CD1c-positive myeloid dendritic cell (primary cell): ENCODE results near the gene PRKD1.
A peak's percentile ranks its signal among the peaks of the same experiment; 100 is the strongest.
"Not testable (repeated sequence)": the region's sequence is repeated elsewhere in the genome, so short reads cannot be mapped to it uniquely, and the experiment has no call there.

ENCODE experiments used
- DNase-seq: peaks from one replicate; pipeline ENCODE4 v3.0.0-alpha.2; 2016; ENCODE audit errors: extremely low spot score

Gene PRKD1

DNA sequence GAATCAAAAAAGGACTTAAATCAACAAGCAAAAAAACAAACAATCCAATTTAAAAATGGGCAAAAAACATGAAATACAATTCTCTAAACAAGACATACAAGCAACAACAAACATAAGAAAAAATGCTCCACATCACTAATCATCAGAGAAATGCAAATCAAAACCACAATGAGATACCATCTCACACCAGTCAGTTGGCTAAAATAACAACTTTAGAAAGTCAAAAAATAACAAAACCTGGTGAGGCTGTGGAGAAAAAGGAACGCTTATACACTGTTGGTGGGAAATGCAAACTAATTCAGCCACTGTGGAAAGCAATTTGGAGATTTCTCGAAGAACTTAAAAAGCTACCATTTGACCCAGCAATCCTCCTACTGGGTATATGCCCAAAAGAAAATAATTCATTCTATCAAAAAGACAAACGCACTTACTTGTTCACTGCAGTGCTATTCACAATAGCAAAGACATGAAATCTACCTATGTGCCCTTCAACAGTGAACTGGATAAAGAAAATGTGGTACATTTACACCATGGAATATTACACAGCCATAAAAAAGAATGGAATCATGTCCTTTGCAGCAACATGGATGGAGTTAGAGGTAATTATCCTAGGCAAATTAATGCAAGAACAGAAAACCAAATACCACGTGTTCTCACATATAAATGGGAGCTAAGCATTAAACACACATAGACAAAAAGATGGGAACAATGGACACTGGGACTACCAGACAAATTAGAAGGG is 26.9 kb downstream of the PRKD1 start:
- DNase-seq, result no peak

DNA sequence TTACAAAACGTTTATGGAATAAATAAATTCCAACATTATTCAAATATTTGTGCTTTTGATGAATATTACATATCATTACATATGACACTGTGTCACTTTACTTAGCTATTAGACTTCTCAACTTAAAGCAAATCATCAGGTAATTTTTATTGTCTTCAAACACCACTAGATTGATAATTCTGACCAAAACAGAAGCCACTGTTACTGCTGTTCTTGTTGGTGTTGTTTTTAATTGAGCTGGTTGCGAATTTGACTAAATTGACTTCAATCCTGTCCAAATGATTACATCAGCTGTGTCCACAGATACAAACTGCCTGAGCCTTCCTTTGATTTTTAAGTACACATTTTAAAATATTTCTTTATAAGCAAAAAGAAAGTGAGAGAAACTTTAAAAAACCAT is 29.2 kb downstream of the PRKD1 start:
- DNase-seq, result no peak

DNA sequence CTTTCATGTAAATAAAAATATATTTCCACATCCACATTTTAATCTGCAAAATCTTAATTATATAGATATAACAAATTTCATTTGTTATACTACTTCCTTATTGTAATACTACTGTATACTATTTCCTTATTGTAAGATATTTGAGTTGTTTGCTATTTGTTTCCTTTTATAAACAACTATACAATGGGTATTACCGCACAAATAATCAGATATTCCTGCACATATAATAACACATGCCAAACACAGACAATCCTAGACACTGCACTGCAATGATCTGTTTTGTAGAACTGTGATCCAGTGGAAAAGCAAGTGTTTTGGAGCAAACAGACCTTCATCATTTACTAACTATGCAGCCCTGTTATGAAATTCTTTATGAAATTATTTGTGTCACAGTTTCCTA is 30.5 kb downstream of the PRKD1 start:
- DNase-seq, result no peak

DNA sequence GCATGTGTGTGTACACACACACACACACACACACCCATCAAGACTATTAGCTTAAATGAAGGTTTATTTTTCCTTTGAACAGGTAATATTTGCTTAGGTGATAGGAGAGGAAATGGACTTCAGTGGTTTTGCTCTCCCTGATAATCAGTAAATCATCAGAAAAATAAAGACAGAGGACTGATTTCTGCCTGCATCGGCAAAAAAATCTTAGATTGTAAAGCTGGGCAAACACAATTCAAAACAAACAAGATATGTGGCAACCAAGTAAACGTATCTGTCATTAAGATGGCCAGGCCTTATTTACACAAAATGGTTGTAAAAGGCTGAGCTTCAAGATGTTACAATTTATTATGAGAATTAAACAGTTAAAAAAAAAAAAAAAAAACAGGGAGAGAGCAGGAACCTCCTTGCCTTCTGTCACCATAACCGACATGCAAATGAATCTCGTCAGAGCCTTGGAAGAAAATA is 31.3 kb downstream of the PRKD1 start:
- DNase-seq, result no peak

DNA sequence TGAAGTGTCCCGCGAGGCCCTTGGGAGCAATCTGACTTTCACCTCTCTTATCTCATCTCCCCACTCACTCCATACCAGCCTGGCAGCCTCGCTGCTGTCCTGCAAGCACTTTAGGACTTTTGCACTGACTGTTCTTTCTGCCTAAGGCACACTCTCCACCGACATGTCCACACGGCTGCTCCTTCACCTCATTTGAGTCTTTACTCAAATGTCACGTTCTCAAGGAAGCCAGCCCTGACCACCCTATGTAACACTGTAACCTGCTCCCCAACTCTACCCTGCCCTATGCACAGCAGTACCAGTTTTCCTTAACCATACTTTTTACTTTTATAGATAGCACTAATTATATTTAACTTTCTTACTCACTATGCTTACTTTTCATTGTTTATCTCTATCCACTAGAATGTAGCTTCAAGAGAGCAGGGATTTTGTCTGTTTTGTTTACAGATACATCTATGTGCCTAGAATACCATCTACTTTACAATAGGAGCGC is 32.0 kb downstream of the PRKD1 start:
- DNase-seq, result no peak

DNA sequence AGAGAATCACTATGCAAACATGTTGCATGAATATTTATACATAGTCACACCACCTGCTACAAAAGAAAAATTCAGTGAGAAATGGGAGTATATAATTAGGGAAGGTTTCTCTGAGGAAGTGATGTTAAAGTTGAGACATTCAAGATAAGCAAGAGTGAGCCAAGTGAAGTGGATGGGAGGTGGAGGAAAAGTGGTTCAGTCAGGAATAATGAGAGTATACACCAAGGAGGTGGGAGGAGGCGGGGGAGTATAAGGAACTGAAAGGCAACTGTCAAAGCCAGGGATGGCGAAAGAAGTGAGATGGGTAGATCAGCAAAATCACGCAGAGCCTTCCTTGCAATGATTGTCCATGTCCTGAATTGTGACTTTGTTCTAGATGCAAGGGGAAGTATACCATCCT is 33.7 kb downstream of the PRKD1 start:
- no peak for DNase-seq

DNA sequence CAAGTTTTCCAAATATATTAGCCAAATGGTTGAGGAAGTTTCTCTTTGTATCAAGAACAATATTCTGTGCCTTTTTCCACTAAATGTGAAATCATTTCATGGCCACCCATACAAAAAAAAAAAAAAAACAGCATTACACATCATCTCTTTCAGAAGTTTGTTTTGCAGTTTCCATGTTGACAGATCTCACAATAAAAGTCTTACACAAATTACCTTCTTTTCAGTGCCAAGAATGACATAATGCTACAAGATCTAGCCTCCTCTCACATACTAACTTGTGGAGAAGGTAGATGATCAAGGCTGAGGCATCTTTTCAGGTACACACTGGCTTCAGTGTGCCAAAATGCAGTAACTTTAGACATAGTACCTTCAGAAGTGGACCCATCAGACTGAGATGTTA is 35.3 kb downstream of the PRKD1 start:
- DNase-seq, result no peak

DNA sequence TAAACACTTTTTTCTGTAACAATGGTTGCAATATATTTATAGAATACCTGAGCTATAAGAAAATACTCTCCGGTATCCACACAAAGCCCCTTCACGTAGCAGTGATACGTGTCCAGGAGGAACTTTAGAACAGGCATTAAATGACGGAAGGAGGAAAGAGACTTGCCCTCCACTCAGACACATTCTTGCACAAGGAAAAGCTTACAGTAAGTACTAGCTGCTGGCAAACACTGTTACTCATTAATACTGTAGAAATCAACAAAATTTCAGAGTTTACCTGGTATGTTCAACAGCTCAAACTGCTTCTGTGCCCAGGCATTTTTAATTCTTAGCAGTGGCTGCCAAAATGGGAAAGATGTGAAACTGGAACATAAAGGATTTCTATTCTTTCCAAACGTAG is 41.7 kb downstream of the PRKD1 start:
- no peak for DNase-seq

DNA sequence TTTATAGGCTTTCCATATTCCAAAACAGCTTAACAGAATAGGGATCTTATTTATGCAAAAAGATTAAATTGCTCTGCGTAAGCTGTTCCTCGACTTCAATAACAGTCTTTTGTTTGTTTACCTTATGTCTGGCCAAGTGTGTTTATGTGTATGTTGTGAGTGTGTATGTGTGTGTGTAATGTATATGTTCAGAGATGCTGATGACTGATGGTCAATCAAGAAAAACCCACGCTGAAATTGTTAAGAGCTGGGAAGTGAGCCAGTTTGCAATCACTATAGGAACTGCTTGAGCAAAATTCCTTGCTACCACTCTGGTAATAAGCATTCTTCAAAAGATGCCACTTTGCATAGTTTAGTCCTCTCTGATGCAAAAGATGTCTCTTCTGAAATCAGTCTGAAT is 59.6 kb downstream of the PRKD1 start:
- no peak for DNase-seq

DNA sequence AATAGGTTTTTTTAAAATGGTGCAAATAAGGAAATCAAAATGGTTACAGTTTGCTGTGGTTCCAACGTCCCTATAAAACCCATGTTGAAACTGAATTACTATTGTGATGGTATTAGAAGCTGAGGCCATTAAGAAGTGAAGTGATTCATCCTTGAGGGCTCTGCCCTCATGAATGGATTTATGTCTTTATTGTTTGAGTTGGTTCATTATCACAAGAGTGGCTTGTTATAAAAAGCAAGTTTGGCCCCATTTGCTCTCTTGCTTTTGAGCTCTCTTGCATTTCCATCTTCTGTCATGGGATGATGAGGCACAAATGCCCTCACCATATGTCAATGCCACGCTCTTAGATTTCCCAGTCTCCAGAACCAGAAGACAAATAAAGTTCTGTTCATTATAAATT is 62.3 kb downstream of the PRKD1 start:
- no peak for DNase-seq

DNA sequence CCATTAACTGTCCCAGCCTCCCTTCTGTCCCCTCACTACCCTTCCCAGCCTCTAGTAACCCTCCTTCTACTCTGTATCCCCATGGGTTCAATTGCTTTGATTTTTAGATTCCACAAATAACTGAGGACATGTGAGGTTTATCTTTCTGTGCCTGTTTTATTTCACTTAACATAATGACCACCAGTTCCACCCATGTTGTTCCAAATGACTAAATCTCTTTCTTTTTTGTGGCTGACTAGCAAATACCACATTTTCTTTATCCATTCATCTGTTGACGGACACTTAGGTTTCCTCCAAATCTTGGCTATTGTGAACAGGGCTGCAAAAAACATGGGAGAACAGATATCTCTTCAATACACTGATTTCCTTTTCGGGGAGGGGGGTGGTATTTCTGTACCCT is 65.7 kb downstream of the PRKD1 start:
- no peak for DNase-seq

DNA sequence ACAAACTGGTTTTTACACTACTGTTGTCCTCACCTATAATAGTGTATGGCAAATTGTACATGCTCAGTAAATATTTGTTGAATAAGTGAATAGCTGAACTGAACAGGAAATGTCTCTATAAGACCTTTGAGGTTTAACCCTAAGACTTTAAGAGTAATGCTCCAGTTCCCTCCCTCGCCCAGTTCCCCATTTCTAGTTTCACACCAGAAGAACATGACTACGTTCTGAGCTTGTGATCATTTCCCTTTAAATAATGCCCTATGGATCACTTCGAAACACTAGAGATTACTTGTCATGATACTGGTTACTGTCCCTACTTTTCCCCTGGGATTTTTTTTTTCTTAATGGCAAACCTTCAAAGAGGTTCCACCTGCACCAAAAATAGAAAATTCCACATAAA is 69.3 kb downstream of the PRKD1 start:
- peak; percentile 14 for DNase-seq

DNA sequence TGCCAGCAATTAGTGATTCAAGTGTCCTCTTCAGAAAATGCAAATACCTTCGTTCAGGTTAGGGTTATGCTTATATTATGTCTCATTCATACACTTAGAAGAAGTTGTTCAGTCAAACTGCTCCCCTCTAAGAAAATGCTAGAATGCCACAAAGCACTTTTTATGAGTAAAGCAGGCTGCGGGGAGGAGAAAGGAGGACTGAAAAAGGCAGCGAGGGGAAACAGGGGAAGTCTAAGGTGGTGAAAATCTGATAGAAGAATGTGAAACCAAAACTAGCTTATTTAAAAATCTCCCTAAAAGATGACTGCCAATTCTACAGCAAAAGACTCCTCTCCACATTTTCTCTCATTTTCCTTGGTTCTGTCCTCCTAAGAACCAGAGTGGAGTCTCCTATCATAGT is 70.1 kb downstream of the PRKD1 start:
- no peak for DNase-seq

DNA sequence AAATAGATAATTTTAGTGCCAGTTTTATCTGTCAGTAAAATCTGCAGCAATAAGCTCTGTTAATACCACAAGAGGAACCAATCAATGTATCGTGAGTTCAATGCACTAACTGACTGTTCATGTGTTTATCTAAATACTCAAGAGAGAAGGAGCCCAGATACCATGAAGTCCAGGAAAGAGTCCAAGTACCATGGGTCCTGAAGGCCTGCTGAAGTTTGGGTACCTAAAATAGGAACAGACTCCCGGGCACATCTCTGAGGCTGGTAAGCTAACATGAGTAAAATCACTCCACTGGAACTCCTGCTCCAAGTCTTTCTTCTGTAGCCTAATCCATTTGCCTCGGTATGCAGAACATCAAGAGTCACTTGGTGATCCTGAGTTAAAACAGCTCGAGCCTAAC is 71.1 kb downstream of the PRKD1 start:
- DNase-seq, result no peak

DNA sequence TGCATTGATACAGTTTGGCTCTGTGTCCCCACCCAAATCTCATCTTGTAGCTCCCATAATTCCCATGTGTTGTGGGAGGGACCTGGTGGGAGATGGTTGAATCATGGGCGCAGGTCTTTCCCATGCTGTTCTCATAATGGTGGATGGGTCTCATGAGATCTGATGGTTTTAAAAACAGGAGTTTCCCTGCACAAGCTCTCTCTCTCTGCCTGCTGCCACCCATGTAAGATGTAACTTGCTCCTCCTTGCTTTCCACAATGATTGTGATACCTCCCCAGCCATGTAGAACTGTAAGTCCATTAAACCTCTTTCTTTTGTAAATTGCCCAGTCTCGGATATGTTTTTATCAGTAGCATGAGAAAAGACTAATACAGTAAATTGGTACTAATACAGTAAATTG is 74.0 kb downstream of the PRKD1 start:
- DNase-seq, result not testable (repeated sequence)

DNA sequence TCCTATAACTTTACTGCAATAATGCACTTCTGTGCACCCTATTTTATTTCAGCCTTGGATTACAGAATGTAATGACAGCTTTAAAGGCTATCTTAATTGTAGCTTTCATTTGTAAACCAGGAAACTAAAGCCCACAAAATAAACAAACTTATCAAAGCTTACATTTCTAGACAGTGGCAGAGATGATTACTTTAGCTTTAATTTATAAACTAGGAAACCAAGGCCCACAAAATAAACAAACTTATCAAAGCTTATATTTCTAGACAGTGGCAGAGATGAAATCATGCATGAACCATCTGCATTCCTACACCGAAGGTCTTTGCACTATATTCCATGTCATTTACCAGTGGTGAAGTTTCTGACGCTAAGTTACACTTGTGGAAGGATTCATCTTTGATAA is 74.4 kb downstream of the PRKD1 start:
- no peak for DNase-seq

DNA sequence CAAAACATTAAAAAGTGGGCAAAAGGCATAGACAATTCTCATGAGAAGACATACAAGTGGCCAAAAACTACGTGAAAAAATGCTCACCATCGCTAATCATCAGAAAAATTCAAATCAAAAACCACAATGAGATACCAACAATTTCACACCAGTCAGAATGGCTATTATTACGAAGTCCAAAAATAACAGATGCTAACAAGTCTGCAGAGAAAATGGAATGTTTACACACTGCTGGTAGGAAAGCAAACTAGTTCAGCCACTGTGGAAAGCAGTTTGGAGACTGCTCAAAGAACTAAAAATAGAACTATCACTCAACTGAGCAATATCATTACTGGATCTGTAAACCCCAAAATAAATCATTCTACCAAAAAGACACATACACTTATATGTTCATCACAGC is 76.2 kb downstream of the PRKD1 start:
- no peak for DNase-seq

DNA sequence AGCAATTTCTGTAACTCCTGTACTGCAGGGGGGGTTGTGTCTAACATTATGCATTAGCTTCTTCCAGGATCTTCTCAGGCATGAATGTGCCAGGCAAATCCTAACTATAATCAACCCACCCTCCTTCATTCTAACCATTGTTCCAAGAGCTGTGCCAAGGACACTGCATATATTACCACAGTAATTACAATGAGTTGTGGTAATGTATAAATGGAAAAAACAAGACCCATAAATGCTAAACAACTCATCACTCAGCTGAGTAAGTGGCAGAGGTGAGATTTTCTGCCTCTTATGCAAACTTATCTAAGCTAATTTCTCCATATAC is 80.6 kb downstream of the PRKD1 start:
- no peak for DNase-seq

DNA sequence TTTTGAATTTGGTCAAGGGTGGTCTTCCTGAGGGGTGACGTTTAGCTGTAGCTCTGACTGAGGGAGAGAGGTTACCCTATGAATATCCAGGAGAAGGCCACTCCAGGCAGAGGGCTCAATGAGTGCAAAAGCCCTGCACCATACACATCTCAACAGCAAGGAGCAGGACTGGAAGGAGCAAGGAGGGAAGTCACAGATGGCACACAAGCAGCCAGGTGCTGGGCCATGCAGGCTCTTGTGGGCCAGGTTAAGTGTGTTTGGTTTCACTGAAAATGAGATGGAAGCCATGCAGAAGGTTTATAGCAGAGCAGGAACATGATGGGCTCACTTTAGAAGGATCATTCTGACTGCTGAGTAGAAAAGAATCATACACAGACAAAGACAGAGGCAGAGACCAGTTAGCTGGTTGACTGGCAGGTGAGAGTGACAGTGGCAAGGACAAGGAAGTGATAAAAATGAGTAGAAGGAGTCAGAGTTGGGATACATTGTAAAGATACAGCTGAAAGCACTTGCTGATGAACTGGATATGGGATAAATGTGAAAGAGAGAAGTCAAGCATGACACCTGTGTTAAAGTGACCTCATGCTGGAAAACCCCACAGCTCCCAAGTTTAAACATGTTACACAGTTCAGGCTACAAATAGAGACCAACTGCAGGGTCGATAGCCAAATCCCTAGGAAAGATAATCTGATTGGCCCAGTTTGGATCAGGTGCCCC is 81.2 kb downstream of the PRKD1 start:
- no peak for DNase-seq

DNA sequence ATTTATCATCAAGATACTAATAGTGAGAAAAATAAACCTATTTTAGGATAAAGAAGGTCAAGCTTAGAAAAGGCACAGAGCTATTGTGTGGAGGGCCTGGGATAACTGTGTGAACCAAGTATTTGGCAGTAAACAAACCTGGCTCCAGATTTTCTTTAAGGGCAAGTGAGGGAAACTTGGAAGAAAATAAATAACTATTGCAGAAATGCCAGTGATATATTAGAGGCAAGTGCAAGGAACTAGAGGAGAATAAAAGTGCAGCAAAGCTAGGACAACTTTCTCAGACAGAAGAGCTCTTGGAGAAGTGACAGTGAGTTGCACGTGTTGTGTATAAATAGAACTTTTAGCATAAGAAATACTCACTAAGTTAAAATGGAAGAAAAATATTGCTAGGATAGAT is 83.7 kb downstream of the PRKD1 start:
- DNase-seq, result no peak

DNA sequence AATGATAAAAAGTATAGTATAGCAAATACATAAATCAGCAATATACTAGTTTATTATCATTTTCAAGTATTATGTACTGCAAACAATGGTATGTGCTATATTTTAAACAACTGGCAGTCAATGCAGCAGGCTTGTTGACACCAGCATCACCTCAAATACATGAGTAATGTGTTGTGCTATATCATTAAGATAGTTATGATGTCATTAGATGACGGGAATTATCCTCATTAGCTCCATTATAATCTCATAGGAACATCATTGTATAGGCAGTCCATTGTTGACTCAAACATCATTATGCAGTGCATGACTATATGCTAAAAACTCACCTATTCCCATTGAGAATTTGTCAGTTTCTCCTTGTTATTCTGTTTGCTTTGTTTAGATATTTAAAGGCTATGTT is 85.4 kb downstream of the PRKD1 start:
- DNase-seq, result no peak

DNA sequence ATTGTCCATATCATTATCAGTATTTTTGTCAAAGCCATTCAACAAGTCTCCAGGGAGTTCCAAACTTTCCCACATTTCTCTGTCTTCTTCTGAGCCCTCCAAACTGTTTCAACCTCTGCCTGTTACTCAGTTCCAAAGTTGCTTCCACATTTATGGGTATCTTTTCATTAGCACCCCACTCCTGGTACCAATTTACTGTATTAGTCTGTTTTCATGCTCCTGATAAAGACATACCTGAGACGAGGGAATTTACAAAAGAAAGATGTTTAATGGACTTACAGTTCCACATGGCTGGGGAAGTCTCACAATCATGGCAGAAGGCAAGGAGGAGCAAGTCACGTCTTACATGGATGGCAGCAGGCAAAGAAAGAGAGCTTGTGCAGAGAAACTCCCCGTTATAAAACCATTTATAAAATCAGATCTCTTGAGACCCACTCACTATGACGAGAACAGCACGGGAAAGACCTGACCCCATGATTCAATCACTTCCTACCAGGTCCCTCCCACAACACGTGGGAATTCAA is 87.2 kb downstream of the PRKD1 start:
- not testable (repeated sequence) for DNase-seq

DNA sequence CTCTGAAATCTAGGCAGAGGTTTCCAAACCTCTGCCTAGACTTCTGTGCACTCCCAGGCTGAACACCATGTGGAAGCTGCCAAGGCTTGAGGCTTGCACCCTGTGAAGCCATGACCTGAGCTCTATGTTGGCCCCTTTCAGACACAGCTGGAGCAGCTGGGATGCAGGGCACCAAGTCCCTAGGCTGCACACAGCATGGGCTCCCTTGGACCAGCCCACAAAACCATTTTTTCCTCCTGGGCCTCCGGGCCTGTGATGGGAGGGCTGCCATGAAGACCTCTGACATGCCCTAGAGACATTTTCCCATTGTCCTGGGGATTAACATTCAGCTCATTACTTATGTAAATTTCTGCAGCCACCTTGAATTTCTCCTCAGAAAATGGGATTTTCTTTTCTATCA is 88.0 kb downstream of the PRKD1 start:
- not testable (repeated sequence) for DNase-seq
